MV-4-11 (cell line): ENCODE results near the gene CRLF1.

ENCODE experiments used
- DNase-seq: peaks from one replicate; lab custom pipeline; 2025; lab: John Stamatoyannopoulos, UW

CRLF1 gene

GRCh38 chr19:18636183-18636968 is 29.8 kb upstream of the CRLF1 start:
- DNase-seq = peak; percentile 98

- no peak for DNase-seq
These were observed 29.2 kb upstream of the CRLF1 start for GRCh38 chr19:18635831-18636182.

GRCh38 chr19:18634612-18635297 is 28.2 kb upstream of the CRLF1 start:
- no peak for DNase-seq

- no peak for DNase-seq
These were observed 26.7 kb upstream of the CRLF1 start for GRCh38 chr19:18633321-18633720.

GRCh38 chr19:18629166-18630088 is 22.8 kb upstream of the CRLF1 start:
- peak; percentile 15 for DNase-seq

GRCh38 chr19:18626906-18627305 is 20.3 kb upstream of the CRLF1 start:
- no peak for DNase-seq

- DNase-seq = no peak
These were observed 14.3 kb upstream of the CRLF1 start for GRCh38 chr19:18620902-18621301.

- DNase-seq = no peak
These were observed 13.7 kb upstream of the CRLF1 start for GRCh38 chr19:18620311-18620710.

GRCh38 chr19:18618236-18618635 is 11.6 kb upstream of the CRLF1 start:
- DNase-seq = no peak

GRCh38 chr19:18617562-18617961 is 11.0 kb upstream of the CRLF1 start:
- DNase-seq = no peak

- no peak for DNase-seq
These were observed 9.4 kb upstream of the CRLF1 start for GRCh38 chr19:18616023-18616422.

- no peak for DNase-seq
These were observed 7.1 kb upstream of the CRLF1 start for GRCh38 chr19:18613589-18614234.

GRCh38 chr19:18612772-18613588 is 6.4 kb upstream of the CRLF1 start, which contains the start of gene TMEM59L:
Gene TMEM59L, plus strand, starts transcription at chr19:18612870. Its CDS starts 89 bp downstream, at chr19:18612959.
- DNase-seq = no peak

- no peak for DNase-seq
These were observed 5.6 kb upstream of the CRLF1 start for GRCh38 chr19:18612051-18612771.

GRCh38 chr19:18611327-18612050 is 4.9 kb upstream of the CRLF1 start:
- no peak for DNase-seq

- DNase-seq = no peak
These were observed 4.1 kb upstream of the CRLF1 start for GRCh38 chr19:18610556-18611326.

- DNase-seq = no peak
These were observed 3.6 kb upstream of the CRLF1 start for GRCh38 chr19:18610245-18610555.

- DNase-seq = no peak
These were observed 3.1 kb upstream of the CRLF1 start for GRCh38 chr19:18609717-18610051.
